Measurements from ENCODE around the gene AUTS2. TPM values are rescaled to one million over a fixed set of nuclear protein-coding genes. Genes with fewer than 3 reads are reported as not detected.

The AUTS2 gene
- total RNA-seq, 1 donor from 2014 or later = 7.7 TPM

DNA sequence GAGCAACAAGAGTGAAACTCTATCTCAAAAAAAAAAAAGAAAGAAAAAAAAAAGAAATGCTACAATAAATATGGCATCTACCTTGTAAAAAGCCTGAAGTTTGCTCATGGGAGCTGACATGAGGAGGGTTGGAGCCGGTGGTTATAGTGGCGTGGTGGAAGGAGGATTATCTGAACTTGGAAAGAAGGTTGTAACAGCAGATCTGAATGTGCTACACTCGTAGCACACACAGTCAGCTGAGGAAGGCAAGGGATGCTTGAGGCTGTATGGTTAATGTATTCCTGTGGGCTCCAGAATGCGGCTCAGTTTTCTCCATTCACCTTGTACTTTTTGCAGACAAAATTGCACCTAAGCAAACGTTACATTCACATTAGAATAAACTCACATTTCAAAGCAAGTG, 1143.4 kb downstream of the AUTS2 start:
- intact Hi-C loops (cut with micrococcal nuclease) = no loop called here

DNA sequence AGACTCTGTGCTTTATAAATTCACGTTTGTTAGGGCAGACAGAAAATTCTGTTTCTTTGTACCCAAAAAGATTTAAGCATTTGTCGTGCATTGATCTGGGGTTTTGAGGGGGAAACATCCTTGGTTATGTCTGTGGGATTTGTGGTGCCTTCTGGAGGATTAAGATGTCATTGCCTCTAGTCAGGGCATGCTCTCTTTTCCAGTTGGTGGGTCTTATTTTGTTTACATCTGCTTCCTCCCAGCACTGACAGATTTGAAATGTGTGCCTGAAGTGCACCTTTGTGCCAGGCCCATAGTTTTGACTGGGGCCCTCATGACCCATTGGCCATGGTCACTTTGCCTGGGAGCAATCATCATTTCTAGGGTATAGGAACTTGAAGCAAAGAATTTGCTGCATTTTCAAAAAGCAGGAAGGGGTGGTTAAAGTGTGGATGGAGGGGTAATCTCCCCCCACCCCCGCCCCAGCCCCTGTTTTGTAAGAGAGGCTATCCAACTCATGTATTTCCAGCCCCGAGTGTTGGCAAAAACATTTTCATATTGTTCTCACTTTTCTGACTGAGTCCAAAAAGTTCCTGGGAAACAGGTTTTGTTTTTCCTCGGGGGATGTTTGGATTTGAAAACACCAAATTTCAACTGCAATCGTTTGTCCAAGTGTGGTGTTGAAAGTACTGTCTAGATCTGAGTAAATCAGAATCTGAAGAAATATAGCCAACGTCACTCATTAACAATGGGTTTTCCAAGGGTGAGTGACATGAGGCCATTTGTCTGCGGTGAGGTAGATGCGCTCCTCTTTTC, 1145.5 kb downstream of the AUTS2 start:
- intact Hi-C loops (cut with micrococcal nuclease) = no loop called here

DNA sequence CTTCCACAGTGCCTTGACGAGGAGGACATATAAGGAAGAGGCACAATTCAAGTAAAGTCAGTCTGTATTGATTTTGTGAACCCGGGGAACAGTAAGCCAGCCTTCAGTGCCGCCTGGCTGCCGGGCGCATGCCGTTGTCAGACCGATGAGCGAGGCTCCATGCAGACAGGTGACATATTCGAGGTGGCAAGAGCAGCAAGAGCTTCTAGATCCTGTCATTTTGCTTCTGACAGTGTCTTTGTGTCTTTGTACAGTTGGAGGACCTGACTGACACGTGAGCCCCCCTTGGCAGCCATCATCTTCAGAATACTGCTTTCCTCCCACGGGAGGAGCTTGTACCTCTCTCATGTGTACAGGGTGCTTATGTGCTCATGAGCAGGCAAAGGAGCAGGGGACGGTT, 1146.2 kb downstream of the AUTS2 start:
- intact Hi-C loops (cut with micrococcal nuclease) = no loop called here

DNA sequence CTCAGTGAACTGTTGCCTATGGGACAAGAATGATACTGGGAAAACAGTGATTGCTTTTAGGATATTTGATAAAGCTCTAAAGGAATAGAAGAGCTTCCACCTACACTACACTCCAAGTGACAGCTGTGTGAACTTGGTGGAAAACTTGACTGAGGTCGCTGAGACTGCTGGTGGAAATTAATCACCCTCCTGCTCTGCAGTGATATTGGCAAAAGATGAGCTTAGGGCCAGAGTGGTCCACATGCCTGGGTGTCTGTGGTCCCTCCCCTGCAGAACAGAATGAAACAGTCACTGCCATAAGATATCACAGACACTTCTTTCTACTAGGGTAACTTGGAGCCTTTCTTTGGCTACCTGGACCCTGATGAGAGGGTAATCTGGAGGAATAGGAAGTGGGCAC, 1151.6 kb downstream of the AUTS2 start:
- intact Hi-C loops (cut with micrococcal nuclease) = no loop called here

DNA sequence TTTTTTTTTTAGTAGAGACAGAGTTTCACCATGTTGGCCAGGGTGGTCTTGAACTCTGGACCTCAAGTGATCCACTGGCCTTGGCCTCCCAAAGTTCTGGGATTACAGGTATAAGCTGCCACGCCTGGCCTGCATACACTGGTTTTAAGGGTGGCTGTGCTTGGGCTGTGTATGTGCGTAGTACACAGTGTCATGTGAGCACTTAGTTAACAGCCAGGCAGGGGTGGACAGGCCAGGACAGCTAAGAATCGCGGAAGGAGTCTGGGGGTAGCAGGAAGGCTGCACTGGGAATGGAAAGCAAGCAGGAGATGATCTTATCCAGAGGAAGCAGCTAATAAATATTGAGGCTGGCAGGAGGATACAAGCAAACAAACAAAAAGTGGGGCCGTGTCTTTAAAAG, 1153.6 kb downstream of the AUTS2 start:
- intact Hi-C loops (cut with micrococcal nuclease) = no loop called here

DNA sequence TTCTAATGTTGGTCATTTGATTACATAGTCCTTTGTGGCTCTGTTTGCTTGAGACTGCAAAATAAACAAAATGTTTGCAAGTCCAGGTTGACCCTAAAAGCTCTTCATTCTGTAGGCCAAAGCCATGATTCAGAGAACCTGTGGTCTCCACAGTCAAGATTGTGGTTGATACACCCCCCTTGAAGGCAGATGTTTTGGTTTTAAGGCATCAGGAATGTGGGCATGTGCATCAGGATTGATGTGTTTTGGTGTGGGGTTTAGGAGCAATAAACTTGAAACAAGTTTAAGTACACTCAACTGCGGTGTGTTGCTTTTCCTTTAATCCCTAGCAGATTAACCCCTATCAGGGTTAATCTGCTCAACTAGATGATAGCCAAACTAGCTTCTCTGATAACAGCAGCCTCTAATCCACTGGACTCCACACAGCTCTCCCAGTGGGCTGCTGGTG, 1154.5 kb downstream of the AUTS2 start:
- intact Hi-C loops (cut with micrococcal nuclease) = no loop called here

DNA sequence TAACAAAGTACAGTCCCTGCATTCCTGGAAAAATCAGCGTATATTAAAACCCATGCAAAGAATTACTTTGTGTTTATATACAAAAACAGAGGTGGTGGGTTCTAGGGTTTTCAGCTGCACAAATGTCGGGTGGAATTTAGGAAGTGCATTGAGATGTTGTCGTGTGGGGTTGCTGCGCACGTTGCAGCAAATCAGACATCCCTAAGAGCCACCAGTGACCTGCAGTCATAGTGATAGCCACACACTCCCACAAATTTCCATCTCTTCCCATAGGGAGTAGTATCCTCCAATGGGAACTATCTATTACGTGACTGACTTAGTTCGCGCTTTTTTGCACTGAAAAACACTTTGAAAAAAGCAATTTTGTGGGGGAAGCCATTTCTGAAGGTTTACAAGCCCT, 1158.5 kb downstream of the AUTS2 start:
- intact Hi-C loops (cut with micrococcal nuclease) = no loop called here

DNA sequence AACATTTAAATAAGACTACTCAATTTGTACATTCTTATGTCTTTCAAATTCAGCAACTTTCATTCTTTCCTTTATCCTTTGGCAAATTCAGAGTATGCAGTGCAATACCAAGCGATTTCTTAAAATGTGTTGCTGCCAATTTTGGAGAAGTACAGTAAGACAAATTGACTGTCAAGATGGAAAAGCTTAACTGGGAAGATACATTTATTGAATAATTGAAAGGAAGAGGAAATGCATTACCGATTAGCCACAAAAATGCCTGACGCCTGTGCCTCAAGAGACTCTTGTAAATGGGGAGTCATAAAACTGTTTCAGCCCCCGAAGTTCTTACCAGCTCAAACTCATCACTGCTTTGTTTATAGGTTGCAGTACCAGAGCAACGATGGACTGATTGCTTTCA, 1160.4 kb downstream of the AUTS2 start:
- intact Hi-C loops (cut with micrococcal nuclease) = no loop called here

DNA sequence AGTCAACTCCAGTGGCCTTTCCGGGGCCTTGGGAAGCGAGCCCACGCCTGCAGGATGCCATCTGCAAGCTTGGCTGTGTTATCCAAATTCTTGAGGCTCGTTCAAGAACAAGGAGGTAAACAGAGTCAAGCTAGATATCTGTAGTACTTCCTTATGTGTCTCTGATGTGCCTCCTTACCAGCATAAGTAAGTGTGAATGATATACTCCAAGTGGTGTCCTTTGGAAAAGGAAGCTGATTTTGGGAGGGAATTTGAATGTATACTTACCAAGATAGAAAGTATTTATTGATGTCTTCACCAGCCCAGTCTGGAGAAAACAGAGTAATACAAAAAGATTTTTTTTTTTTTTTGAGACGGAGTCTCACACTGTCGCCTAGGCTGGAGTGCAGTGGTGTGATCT, 1161.4 kb downstream of the AUTS2 start:
- intact Hi-C loops (cut with micrococcal nuclease) = no loop called here

DNA sequence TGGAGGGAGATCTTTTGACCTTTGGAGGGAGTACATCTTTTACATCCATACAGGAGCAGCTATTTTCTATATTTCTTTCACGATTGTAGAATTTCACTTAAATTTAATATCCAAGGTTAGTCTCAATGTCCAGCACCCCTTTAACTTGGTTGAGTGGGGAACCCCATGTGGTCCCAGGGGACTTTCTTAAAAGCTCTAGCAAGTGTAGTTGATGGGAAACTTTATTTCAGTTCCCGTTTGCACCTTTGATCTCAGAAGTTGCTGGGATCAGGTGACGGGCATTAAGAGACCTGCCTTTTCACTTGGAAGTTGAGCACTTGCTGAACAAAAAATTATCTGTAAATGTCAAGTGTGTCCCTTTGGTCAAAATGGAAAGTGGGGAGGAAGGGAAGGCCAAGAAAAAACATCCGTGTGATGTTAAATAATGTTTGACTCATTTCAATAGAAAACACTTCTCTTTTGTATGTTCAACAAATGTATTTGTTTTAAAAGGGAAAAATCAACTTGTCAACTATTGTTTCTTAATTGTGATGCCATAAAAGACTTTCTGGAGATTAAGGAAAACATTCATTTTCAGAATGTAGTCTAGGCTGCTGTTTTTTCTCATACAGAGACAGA, 1163.5 kb downstream of the AUTS2 start:
- intact Hi-C loops (cut with micrococcal nuclease) = no loop called here

DNA sequence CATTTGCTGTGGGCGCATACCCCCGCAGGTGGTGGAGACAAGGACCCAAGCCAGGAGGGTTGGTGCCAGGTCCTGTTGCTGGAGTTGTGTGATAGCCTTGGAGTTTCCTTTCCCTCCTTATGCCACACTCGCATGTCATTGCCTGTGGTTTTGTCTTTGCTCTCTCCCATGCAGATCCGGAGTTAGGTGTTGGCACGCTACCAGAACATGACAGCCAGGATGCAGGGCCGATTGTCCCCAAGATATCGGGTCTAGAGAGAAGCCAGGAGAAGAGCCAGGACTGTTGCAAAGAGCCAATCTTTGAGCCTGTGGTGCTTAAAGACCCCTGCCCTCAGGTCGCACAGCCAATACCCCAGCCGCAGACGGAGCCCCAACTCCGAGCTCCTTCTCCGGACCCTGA, 1164.4 kb downstream of the AUTS2 start:
- intact Hi-C loops (cut with micrococcal nuclease) = no loop called here

DNA sequence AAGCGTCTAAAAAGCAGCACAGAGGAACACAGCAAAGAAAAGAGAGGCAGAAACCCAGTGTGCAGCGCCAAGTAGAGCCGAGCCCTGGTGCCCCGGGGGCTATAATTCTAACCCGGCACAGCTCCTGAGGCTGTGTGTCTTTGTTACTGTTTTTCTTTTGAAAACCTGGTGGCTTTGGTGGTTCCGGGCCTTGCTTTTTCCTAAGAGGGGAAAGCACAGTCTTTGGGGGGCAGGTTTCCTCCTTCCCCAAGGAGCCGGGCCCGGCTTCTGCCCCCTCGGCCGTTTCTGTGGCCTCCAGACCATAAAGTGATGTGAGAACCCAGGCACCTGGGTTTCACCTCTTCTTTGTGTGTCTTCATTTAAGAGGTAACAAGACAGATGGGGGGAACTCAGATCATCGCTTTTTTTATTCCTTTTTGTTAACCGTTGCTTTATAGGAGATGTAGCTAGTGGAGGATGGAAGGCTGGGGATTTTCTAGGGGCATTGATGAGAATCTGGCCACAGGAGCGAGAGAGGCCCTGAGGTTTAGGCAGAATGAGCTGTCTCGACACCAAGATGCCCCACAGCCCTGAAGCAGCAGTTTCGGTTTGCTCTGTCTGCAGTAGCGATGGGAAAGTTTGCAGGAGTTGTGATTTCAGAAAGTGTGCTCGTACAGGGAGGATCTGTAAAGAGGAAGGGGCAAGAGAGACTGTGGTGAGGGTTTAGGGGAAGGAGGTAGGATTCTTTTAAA, 1165.9 kb downstream of the AUTS2 start:
- intact Hi-C loops (cut with micrococcal nuclease) = loop anchor here (1.0 kb wide), 1 partner anchor 48 kb away; no protein-coding TSS in a partner anchor

DNA sequence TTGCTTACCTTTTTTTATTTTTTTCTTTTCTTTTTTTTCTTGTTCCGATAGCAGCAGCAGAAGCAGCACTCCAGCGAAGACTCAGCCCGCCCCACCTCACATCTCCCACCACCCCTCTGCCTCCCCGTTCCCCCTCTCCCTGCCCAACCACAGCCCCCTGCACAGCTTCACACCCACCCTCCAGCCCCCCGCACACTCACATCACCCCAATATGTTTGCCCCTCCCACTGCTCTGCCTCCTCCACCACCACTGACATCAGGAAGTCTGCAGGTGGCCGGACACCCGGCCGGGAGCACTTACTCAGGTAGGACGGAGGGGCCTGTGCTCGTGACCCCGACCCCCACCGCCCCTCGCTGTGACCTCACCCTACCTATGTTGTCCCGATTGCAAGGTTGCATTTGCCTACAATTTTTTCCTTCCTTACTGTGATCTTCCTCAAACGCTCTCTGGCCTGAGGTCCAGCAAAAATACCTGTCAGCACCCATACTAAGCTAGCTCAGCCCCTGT, 1166.5 kb downstream of the AUTS2 start:
- intact Hi-C loops (cut with micrococcal nuclease) = loop anchor here (1.0 kb wide), 1 partner anchor 48 kb away; no protein-coding TSS in a partner anchor

DNA sequence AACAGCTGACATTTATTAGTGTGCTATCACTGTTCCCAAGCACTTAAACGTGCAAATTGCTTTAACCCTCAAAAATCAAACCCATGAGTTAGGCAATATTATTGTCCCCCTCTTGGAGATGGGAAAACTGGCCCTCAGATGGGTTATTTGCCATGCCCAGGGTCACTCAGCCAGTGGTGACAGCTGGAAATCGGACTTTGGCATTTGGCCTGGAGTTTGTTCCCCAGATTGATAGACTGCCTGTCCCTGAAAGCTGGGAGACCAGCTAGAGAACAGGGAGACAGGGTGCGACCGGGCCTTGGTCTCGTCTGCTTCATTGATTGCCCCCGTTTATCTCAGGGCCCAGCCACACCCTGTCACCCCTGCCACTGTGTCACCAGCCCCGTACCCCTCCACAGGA, 1167.4 kb downstream of the AUTS2 start:
- intact Hi-C loops (cut with micrococcal nuclease) = no loop called here

DNA sequence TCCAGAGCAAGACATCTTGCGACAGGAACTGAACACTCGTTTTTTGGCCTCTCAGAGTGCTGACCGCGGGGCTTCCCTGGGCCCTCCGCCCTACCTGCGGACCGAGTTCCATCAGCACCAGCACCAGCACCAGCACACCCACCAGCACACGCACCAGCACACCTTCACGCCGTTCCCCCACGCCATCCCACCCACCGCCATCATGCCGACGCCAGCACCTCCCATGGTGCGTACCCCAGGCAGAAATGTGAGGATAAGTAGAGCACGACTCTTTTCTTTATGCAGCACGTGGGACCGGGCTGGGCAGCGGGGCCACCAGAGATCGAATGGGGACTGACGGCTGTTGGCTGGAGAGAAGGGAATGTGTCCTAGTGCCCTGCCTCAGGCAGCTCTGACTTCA, 1167.8 kb downstream of the AUTS2 start:
- intact Hi-C loops (cut with micrococcal nuclease) = no loop called here

DNA sequence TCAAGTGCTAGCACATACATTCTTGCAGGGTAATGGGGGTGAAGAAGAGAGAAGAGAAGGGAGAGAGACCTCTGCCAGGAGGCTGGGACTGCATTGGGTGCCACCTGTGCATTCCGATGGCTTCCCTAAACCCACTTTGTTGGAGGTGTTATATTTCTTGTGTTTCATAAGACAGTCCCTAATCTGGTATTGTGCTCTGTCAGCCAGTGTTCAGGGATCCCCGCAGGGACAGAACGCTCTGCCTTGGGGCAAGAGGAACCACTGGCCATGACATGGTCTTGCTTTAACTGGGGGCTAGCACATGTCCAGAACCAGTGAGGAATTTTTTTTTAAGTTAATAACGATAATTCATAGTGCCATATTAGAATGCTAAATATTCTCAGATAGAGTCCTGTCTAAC, 1168.4 kb downstream of the AUTS2 start:
- intact Hi-C loops (cut with micrococcal nuclease) = no loop called here

DNA sequence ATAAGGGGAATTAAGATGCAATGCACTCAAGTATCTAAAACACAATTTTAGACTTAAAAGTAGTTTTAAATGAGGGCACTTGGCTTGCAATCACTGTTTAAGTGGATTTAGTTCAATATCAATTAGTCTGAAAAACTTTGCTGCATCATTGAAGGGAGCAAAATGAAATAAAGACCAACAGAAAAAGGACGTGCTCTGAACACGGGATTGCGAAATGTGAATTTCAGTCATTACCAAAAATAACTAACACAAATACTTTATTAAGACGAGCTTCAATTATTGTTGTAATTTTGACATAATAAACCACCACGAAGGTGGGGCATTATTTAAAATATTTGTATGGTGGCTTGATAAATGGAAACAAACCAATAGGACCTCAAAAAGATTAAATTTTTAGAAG, 1171.9 kb downstream of the AUTS2 start:
- intact Hi-C loops (cut with micrococcal nuclease) = no loop called here

DNA sequence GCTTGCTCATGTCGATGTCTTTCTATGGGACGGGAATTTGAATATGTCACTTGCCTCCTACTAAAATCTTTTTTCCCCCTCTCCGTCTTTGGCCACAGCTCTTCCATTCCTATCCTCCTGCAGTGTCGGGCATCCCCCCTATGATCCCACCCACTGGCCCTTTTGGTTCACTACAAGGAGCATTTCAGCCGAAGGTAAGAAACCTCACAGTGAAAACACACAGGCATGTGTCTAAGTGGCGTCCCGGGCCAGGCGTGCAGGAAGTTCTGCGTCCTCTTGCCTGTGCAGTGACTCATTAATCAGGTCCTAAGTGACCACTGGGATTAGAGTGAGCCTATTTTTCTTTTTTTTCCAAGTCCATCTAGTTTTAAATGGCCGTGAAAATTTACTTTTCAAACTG, 1173.2 kb downstream of the AUTS2 start:
- intact Hi-C loops (cut with micrococcal nuclease) = no loop called here

DNA sequence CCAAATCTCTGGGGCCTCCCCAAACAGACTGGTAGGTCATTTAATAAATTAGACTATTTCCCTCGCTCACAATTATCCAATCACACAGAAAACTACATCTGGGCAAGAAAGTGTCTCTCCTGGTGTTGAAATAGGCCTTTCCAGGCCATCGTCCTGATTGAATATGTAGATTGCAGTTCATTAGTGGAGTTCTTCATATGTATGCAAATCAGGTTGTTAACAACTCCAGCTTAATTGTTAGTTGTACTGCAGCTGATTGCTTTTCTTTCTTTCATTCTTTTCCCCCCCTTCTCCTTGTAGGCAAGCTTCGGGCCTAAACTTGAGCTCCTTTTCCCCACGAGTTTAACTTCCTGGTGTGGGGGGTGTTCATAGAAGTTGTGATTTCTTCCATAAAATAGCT, 1174.6 kb downstream of the AUTS2 start:
- intact Hi-C loops (cut with micrococcal nuclease) = no loop called here

DNA sequence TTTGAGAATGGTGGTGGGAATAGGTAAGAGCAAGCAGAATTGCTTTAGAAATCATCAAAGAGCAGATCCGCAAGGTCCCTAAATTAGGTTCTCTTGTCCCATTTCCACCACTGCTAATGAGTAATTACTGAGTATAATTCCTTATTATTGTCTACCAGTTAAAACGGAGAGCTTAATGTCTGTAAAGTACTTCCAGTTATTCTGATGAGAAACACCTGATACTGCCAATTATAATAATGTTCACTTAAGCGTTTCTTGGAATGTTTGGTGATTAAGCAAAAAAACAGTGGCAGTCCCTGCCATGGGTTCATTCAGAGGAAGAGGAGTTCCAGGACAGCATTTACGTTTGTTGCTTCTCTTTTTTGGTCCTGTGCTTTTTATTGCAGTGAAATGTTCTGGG, 1175.1 kb downstream of the AUTS2 start:
- intact Hi-C loops (cut with micrococcal nuclease) = no loop called here

DNA sequence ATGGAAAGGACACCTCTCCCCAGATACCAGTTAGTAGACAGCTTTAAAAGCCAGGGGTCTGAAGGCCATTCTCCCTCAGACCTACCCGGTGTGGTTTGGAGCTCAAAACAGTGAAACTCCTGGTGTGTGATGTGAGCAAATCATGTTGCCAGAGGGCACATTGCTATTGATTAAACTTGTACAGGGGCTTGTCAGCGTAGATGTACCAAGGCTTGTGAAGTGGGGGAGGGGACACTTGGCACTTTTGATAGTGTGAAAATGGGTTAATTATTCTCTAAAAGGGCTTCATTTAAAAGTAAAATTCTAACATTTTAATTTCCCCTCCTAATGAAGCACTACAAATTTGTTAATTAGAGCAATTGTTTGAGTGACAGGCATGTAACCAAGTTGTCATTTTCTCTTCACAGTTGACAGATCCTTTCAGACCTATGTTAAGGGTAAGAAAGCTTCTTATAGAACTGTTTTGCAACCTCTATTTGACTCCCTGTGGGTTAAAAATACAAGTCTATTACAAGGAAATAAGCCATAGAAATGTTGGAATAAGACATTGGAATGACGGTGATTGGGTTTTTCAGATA, 1176.8 kb downstream of the AUTS2 start:
- intact Hi-C loops (cut with micrococcal nuclease) = loop anchor here (5.0 kb wide), 3 partner anchors 53 to 128 kb away; no protein-coding TSS in a partner anchor
